ENCODE data around the gene ZP1. TPM values are rescaled to one million over a fixed set of nuclear protein-coding genes. Genes with fewer than 3 reads are reported as not detected.

Gene ZP1
- total RNA-seq, 4 donors from 2014 or later, result 0.26 TPM; not detected in 3

DNA sequence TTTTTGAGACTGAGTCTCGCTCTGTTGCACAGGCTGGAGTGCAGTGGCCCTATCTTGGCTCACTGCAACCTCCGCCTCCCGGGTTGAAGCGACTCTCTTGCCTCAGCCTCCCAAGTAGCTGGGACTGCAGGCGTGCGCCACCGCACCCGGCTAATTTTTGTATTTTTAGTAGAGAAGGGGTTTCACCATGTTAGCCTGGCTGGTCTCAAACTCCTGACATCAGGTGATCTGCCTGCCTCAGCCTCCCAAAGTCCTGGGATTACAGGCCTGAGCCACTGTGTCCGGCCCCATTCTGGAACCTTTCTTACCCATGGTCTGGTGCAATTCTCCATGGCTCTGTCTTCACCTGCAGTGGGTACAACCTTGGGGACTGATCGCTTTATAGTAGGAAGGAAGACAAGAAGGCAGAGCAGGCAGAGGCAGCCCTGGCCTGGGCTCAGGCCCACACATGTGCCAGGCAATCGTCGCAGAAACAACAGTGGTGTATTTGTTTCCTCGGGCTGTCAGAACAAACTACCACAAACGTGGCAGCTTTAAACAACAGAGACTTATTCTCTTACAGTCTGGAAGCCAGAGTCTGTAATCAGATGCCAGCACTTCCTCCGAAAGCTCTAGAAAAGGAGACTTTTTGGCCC, 7.6 kb upstream of the ZP1 start:
- TF ChIP-seq, protein P1, sequence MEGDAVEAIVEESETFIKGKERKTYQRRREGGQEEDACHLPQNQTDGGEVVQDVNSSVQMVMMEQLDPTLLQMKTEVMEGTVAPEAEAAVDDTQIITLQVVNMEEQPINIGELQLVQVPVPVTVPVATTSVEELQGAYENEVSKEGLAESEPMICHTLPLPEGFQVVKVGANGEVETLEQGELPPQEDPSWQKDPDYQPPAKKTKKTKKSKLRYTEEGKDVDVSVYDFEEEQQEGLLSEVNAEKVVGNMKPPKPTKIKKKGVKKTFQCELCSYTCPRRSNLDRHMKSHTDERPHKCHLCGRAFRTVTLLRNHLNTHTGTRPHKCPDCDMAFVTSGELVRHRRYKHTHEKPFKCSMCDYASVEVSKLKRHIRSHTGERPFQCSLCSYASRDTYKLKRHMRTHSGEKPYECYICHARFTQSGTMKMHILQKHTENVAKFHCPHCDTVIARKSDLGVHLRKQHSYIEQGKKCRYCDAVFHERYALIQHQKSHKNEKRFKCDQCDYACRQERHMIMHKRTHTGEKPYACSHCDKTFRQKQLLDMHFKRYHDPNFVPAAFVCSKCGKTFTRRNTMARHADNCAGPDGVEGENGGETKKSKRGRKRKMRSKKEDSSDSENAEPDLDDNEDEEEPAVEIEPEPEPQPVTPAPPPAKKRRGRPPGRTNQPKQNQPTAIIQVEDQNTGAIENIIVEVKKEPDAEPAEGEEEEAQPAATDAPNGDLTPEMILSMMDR (IDR thresholded peaks at IDR 0.05), result no peak
- TF ChIP-seq POLR2A (IDR thresholded peaks at IDR 0.05; ENCODE audit: low read depth) (no peak), POLR2AphosphoS5 (IDR thresholded peaks at IDR 0.05) (no peak), EP300 (IDR thresholded peaks at IDR 0.05) (no peak)
- intact Hi-C loops (cut with DNase I), result no loop called here
- WGBS, result 76% methylated on average over 12 of the region's 15 CpGs
- DNase-seq (ENCODE audit: extremely low spot score), result no peak
- Histone ChIP-seq H3K4me1 (no peaks in the 10 kb centered on the region), H3K27ac (replicated peaks in 1 of 4) (no peak overlapping the region), H3K4me3 (no peak overlapping the region), H3K36me3 (no peaks in the 10 kb centered on the region), H3K27me3 (peaks cover 0 to 4% (median 0%) of the 10 kb centered on the region in 4 donors), H3K9me3 (no peaks in the 10 kb centered on the region)

DNA sequence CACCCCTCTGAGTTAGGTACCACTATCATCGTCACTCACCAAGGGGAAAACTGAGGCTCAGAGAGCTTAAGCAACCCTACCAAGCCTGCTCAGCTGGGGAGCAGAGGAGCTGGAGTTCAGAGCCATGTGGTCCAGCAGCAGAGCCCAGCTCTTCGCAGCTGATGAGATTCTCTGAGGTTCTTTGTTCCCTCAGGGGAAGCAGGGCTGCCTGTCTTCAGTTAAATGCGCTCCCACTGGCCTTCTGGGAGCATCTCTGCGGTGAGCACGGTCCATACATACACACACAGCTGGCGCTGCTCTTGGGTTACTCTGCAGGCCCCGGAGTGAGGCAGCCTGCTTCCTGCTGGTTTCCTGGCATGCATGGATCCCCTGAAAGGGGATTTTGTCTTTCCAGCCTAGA, 6.4 kb upstream of the ZP1 start:
- Histone ChIP-seq H3K4me1 (no peaks in the 10 kb centered on the region), H3K9me3 (no peaks in the 10 kb centered on the region), H3K27me3 (no peaks in the 10 kb centered on the region), H3K4me3 (no peak overlapping the region), H3K36me3 (no peaks in the 10 kb centered on the region), H3K27ac (replicated peaks in 1 of 4) (no peak overlapping the region)
- no peak for DNase-seq (ENCODE audit: extremely low spot score)
- WGBS, result 38% methylated on average over 7 of the region's 7 CpGs
- no peak for TF ChIP-seq POLR2A (IDR thresholded peaks at IDR 0.05; ENCODE audit: low read depth)
- TF ChIP-seq, protein P1 (IDR thresholded peaks at IDR 0.05), result no peak
- TF ChIP-seq POLR2AphosphoS5 (IDR thresholded peaks at IDR 0.05), result no peak
- TF ChIP-seq EP300 (IDR thresholded peaks at IDR 0.05), result no peak
- intact Hi-C loops (cut with DNase I), result no loop called here

DNA sequence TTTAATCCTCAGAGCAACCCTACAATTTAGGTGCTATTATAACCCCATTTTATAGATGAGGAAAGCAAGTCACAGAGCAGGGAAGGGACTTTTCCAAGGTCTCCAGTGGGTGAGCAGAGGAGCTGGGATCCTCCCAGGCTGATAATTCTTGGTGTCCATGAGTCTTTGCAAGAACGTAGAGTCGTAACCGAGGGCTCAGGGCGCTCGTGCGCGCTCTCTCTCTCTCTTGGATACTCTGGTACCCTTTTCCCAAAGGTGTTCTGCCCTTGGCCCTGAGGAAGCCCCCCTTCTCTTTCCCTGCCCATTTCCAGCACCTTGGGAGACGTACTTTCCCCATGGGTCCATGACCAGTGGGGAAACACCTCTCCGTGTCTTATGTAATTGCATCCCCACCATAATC, 5.2 kb upstream of the ZP1 start:
- Histone ChIP-seq H3K4me3 (no peak overlapping the region), H3K4me1 (no peaks in the 10 kb centered on the region), H3K27ac (replicated peaks in 1 of 4) (no peak overlapping the region), H3K27me3 (no peaks in the 10 kb centered on the region), H3K9me3 (no peaks in the 10 kb centered on the region), H3K36me3 (no peaks in the 10 kb centered on the region)
- intact Hi-C loops (cut with DNase I), result no loop called here
- TF ChIP-seq POLR2AphosphoS5 (IDR thresholded peaks at IDR 0.05), result no peak
- TF ChIP-seq EP300 (IDR thresholded peaks at IDR 0.05), result no peak
- TF ChIP-seq, protein P1 (IDR thresholded peaks at IDR 0.05), result no peak
- no peak for TF ChIP-seq POLR2A (IDR thresholded peaks at IDR 0.05; ENCODE audit: low read depth)
- WGBS, result 90% methylated on average over 9 of the region's 9 CpGs
- no peak for DNase-seq (ENCODE audit: extremely low spot score)

DNA sequence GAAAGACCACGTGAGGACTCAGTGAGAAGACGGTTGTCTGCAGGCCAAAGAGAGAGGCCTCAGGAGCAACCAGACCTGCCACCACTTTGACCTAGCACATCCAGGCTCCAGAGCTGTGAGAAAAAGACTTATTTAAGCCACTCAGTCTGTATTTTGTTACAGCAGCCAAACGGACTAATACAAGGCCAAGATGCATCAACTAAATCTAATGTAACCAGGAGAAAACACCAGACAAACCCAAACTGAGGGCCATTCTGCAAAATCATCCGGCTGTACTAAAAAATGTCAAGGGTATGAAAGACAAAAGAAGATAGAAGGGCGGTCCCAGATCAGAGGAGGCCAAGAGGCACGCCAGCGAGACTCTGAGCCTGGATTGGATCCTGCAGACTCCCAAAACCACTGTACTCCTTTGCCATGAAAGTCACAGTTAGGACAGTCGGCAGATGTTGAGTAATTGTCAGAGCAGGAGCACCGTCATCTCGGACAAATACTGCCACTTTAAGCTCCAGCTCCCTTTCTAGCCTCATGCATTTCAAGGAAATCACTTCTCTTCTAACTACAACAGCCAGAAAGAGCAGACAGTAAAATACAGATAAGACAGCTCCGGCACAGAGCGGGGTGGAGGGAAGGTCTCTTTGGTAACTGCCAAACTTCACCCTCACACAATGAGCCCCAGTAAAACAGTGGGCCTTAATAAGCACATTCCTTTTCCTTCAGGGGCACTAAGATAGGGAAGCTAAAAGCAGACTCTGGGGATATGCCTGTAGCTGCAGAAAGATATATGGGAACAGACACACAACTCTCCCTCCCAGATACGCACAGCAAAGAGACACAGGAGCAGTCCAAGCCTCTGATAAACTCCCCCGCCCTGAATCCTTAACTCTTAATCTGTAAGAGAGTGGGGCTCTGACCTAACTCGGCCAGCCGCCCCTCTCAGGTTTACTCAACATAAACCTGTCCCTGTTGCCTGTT, 3.5 kb upstream of the ZP1 start:
- no peak overlapping the region for H3K4me3 ChIP-seq
- no peaks in the 10 kb centered on the region for H3K9me3 ChIP-seq
- 81% methylated on average over 16 of the region's 16 CpGs for WGBS
- no peak overlapping the region for H3K27ac ChIP-seq (replicated peaks in 1 of 4)
- no peak for DNase-seq (ENCODE audit: extremely low spot score)
- TF ChIP-seq, protein P1 (IDR thresholded peaks at IDR 0.05), result no peak
- TF ChIP-seq POLR2AphosphoS5 (IDR thresholded peaks at IDR 0.05) (no peak), EP300 (IDR thresholded peaks at IDR 0.05) (no peak), POLR2A (IDR thresholded peaks at IDR 0.05; ENCODE audit: low read depth) (no peak)
- no peaks in the 10 kb centered on the region for H3K36me3 ChIP-seq
- H3K27me3 ChIP-seq, result no peaks in the 10 kb centered on the region
- no peaks in the 10 kb centered on the region for H3K4me1 ChIP-seq
- intact Hi-C loops (cut with DNase I), result no loop called here

All from esophagus muscularis mucosa (tissue), 4 donors.